Myocyte (in vitro differentiated cells): ENCODE measurements around the gene XXYLT1. TPM values are rescaled to one million over a fixed set of nuclear protein-coding genes. Genes with fewer than 3 reads are reported as not detected.
"Not testable (repeated sequence)": the region's sequence is repeated elsewhere in the genome, so short reads cannot be mapped to it uniquely, and the experiment has no call there.

Source experiments
- DNase-seq: peaks from one replicate; pipeline ENCODE4 v3.0.0-alpha.2; 2012; ENCODE audit warnings: low read depth
- total RNA-seq: library from RNA; depleted of rRNA; stranded (reverse); fragments of >200 nt; gene quantifications from 2 replicates; pipeline ENCODE4 v1.2.3, GENCODE V29; 2014

Gene XXYLT1
- total RNA-seq, 1 donor from 2014 or later = 14.5 TPM

GRCh38 chr3:195101927-195102608 lies 168.9 kb downstream of the XXYLT1 start:
- no peak for DNase-seq

- DNase-seq = no peak
Measured at GRCh38 chr3:195101001-195101583, 169.9 kb downstream of the XXYLT1 start.

GRCh38 chr3:195099951-195100785 lies 170.8 kb downstream of the XXYLT1 start:
- no peak for DNase-seq

DNA sequence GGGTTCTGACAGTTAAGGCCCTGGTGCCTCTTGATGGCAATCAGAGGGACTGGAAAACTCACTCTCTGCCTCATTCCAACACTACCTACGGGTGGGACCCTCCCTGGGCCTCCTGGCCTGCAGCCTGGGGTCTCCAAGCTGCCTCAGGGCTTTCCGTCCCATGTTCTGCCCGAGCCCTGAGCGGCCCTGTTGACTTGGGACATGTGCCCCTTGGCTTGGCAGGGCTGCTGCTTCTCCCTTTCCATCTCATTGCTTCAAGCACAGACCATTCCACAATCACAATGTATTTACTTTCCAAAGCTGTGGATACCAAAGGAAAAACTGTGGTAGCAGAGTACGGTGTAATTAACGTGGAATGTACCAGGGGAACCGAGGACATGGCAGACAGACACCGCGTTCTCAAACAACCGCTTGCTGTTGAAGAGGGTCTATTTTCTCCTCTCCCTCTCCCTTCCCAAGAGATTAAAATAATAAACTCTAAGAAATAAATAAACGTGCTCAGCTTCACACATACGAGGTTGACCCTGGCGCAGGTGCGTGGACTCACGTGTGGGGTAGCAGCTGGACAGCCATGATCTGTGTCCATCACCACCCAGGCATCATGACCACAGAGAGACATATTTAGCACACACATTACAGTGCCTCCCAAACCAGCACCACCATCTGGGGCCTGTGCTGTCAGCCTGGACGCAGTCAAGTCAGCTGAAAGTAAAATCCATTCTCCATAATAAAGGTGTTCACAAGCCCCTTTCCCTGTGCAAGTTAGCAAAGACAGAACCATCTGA lies 172.0 kb downstream of the XXYLT1 start:
- peak; percentile 73 for DNase-seq

GRCh38 chr3:195097331-195098255 lies 173.4 kb downstream of the XXYLT1 start:
- no peak for DNase-seq

DNA sequence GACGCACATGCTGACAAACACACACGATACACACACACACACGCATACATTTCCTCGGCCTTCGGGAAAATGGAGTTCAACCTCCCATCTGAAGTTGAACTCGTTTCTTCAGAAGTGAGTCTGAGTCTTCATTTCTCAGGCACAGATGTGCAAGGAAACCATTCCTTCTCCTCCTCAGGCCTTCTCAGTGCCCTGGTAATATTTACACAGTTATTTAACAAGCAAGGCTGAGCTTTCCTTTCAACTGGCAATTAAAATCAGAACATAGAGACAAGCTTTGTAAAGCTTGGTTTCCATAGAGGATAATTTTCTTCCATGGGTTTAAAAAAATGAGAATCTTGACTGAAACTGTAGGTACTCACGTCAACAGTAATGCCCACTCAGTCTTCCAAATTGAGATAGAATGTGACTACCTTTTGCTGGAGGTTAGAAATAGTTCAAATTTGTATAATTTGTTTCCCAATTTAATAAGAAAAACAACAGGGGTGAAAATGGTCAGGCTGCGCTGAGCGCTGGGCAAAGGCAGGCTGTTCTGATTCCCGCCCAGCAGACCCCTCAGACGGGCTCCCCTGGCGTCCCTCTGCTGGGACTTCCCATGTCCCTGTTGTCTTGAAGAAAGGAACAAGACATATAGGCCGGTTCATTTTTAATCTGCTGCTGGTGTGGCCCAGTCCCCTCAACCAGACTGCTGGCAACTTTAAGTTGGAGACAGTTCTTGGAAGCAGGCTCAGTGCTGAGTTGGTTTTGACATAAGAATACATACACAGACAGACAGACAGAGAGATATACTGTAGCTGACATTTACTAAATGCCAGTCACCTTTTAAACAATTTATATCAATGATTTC lies 174.3 kb downstream of the XXYLT1 start:
- DNase-seq = no peak

- DNase-seq = no peak
Measured at GRCh38 chr3:195096053-195096452, 174.9 kb downstream of the XXYLT1 start.

GRCh38 chr3:195095704-195096036 lies 175.3 kb downstream of the XXYLT1 start:
- no peak for DNase-seq

- DNase-seq = no peak
Measured at GRCh38 chr3:195095035-195095703, 175.8 kb downstream of the XXYLT1 start.

DNA sequence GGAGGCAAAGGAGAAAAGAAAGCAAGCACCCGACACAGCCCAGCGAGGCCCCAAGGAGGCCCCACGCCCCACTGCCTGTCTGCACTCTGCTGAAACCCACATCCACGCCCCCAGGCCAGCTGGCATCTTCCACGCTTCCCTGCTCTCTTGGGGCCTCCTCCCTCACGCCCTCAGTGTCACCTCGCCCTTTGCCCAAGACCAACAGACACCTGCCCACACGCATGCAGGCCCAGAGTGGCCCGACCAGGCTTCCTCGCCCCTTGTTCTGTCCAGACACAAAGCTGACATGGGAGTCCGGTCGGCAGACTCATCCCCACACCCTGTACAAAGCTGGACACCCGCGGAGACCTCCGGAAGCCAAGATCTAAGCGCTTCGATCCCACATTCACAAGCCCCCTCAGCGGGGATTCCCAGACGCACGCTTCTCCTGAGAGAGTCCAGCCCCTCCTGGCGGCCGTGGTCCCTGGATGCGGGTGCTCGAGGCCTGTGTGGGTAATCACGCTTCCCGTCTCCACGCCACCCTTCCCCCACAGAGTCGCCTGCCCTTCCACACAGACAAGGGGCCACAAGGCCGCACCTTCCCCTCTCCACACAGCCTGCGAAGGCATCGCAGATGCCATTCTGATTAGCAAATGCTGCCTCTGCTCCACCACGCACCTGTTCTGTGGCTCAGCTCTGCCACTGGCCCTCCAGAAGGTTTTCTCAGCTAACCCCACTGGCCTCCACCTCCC lies 176.6 kb downstream of the XXYLT1 start:
- peak; percentile 87 for DNase-seq

GRCh38 chr3:195093731-195094130 lies 177.2 kb downstream of the XXYLT1 start:
- no peak for DNase-seq

- DNase-seq = not testable (repeated sequence)
Measured at GRCh38 chr3:195087840-195088601, 182.9 kb downstream of the XXYLT1 start.

- DNase-seq = no peak
Measured at GRCh38 chr3:195087328-195087727, 183.6 kb downstream of the XXYLT1 start.

DNA sequence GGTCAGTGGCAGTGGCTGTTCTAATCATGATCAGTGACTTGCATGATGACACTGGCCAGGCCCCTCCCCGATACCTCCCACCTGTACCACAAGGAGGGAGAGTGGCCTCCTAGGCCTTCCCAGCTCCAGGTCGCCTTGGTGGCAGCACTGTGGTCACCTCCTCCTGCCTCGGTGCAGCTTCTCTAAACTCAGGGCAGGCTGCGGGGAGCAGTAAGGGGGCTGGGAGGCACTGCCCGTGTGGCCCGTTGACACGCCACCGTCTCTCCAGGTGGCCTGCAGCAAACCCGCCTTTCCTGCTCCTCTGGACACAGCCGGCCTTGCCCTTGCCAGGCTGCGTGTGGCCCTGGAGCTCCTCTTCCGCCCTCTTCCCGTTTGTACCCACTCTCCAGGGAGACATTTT lies 184.1 kb downstream of the XXYLT1 start:
- no peak for DNase-seq

DNA sequence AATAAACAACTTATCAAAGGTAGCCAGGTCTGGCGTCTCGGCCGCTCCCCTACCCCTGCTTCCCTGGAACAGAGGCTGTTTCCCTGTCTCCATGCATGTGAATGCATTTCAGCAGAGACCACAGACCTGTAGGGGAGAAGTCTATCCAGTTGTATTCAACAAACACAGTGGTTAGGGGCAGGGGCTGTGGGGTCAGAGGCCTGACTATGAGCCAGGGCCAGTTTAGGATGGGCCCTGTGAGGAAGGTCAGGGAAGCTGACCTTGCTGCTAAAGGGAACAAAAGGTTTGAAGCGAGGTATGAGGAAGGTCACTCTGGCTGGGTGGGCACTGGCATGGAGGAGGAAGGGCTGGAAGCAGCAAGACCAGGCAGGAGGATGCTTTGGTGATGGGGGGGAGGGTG lies 184.6 kb downstream of the XXYLT1 start:
- DNase-seq = no peak

- no peak for DNase-seq
Measured at GRCh38 chr3:195085356-195086130, 185.4 kb downstream of the XXYLT1 start.

DNA sequence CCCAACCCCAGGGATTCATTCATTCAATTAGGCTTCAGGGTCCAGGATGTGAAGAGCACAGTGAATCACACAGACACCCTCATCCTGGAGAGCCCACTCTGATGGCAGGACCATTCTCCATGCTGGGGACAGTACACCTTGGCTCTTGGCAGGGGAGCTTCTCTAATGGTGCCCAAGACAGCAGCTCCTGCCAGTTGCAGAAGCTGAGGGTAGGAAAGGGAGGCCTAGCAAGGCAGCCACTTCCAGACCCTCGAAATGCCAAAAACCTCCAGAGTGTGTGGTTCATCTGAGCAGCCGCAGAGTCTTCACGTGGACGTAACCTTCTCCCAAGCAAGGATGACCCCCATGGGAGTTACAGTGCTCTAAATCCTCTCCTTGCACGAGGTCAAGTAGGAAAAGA lies 186.2 kb downstream of the XXYLT1 start:
- DNase-seq = no peak
